Muscle layer of colon (tissue), 2 donors: ENCODE data around the gene PITX2.

Experiments
- H3K27ac ChIP-seq: one replicate; pipeline ENCODE4 v1.7.0; 2013; ENCODE audit warnings: low read depth, mild to moderate bottlenecking, low read length, moderate library complexity
- H3K27me3 ChIP-seq, 2 donors: one replicate each; pipeline ENCODE4 v1.7.0; 2013; ENCODE audit warnings: low read length in 2 of 2, mild to moderate bottlenecking in 2 of 2; ENCODE audit not compliant: insufficient read depth in 2 of 2, control insufficient read depth in 1 of 2
- H3K36me3 ChIP-seq: one replicate; pipeline ENCODE4 v1.7.0; 2013; ENCODE audit warnings: mild to moderate bottlenecking, low read length; ENCODE audit not compliant: insufficient read depth
- H3K4me1 ChIP-seq: one replicate; pipeline ENCODE4 v1.7.0; 2013; ENCODE audit warnings: mild to moderate bottlenecking, low read length; ENCODE audit not compliant: insufficient read depth
- H3K4me3 ChIP-seq, 2 donors: one replicate each; pipeline ENCODE4 v1.7.0; 2013; ENCODE audit warnings: low read length in 2 of 2, low read depth in 1 of 2, mild to moderate bottlenecking in 1 of 2, moderate library complexity in 1 of 2
- H3K9ac ChIP-seq: one replicate; pipeline ENCODE4 v1.7.0; 2013; ENCODE audit warnings: low read length
- H3K9me3 ChIP-seq: one replicate; pipeline ENCODE4 v1.7.0; 2013; ENCODE audit warnings: mild to moderate bottlenecking, low read length
- donor health status: abdominal sarcoma.
- donor health status: Adenocarcinoma of cecum.

PITX2 gene

GRCh38 chr4:110628663-110629213 is 5.9 kb upstream of the PITX2 start:
- H3K36me3 ChIP-seq: no peaks in the 10 kb centered on the region
- no peak overlapping the region for H3K4me3 ChIP-seq
- H3K9ac ChIP-seq: no peak overlapping the region
- H3K4me1 ChIP-seq: peaks cover 4% of the 10 kb centered on the region
- no peaks in the 10 kb centered on the region for H3K9me3 ChIP-seq
- H3K27me3 ChIP-seq: peaks cover 92 to 93% of the 10 kb centered on the region in 2 donors
- H3K27ac ChIP-seq: no peak overlapping the region

DNA sequence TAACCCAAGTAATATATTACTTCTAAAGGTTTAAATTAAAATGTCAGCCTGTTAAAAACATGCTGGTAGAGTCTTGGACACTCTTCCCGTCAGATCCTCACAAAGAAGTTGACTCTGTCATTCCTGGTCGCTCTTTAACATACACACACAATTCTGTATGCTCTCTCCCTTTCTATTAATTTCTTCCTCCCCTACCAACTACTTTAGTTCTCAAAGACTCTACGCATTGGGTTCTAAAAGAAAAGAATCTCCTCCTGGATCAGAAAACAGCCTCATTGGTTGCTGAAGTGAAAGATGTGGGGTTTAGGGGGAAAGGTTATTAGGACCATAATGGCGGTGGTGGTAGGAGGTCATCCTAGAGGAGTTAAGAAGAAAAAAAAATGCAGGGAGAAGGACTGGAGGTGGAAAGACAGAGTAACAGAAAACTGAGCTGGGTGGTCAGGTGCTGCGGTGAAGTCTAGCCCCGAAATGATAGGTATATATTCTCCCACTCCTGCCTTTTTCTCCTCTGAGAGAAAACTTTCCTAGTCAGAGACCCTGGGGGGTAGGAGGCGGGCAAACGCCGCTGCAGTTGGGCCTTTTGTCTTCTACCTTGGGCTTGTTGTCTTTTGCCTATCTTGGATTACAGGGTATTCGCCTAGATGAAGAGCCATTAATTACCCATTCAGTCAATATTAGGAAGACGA is 5.2 kb upstream of the PITX2 start:
- H3K27ac ChIP-seq: no peak overlapping the region
- H3K9ac ChIP-seq: no peak overlapping the region
- no peaks in the 10 kb centered on the region for H3K36me3 ChIP-seq
- H3K9me3 ChIP-seq: no peaks in the 10 kb centered on the region
- H3K4me1 ChIP-seq: peaks cover 6% of the 10 kb centered on the region
- H3K4me3 ChIP-seq: no peak overlapping the region
- peaks cover 92% of the 10 kb centered on the region in 2 donors for H3K27me3 ChIP-seq

GRCh38 chr4:110626532-110627153 is 3.8 kb upstream of the PITX2 start:
- Histone ChIP-seq H3K9me3 (no peaks in the 10 kb centered on the region), H3K36me3 (no peaks in the 10 kb centered on the region), H3K4me3 (no peak overlapping the region), H3K27me3 (peaks cover 92 to 93% of the 10 kb centered on the region in 2 donors), H3K9ac (no peak overlapping the region), H3K4me1 (peaks cover 20% of the 10 kb centered on the region), H3K27ac (no peak overlapping the region)

DNA sequence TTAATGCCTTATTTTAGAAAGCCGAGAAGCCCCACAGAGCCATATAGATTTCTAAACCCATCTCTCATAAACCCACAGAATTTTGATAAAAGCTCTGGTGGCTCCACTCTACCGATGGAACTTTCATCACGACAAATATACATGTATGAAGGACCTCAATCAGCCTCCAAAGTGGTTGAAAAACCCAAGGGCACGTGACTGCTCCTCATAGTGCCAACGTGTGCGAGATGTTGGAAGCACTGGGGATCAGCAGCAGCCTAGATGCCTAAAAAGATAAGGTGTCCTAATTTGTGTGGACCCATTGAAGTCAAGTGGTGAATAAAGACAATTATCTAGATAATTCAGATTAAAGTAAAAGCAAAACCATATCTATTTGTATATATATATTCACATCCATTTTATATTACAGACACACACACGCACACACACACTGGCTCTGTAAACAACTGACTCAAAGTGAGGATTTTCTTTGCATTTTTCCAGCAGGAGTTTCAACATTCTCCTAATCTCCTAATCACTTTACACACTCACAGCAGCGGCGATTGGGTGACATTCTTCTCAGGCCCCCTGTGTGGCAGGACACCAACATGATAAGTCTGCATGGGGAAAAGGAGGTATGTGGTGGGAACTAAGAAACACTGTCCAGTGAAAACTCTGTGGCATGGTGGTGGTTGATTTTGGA is 2.8 kb upstream of the PITX2 start:
- no peaks in the 10 kb centered on the region for H3K36me3 ChIP-seq
- H3K27me3 ChIP-seq: peaks cover 92 to 93% of the 10 kb centered on the region in 2 donors
- peaks cover 29% of the 10 kb centered on the region for H3K4me1 ChIP-seq
- H3K9ac ChIP-seq: no peak overlapping the region
- no peak overlapping the region for H3K27ac ChIP-seq
- H3K4me3 ChIP-seq: no peak overlapping the region
- no peaks in the 10 kb centered on the region for H3K9me3 ChIP-seq

GRCh38 chr4:110624904-110625494 is 2.1 kb upstream of the PITX2 start:
- Histone ChIP-seq H3K27ac (no peak overlapping the region), H3K4me3 (no peak overlapping the region), H3K9me3 (no peaks in the 10 kb centered on the region), H3K4me1 (peaks cover 29% of the 10 kb centered on the region), H3K36me3 (no peaks in the 10 kb centered on the region), H3K9ac (no peak overlapping the region), H3K27me3 (peaks cover 92 to 94% of the 10 kb centered on the region in 2 donors)

- no peaks in the 10 kb centered on the region for H3K36me3 ChIP-seq
- no peak overlapping the region for H3K9ac ChIP-seq
- H3K4me3 ChIP-seq: no peak overlapping the region
- no peak overlapping the region for H3K27ac ChIP-seq
- no peaks in the 10 kb centered on the region for H3K9me3 ChIP-seq
- H3K4me1 ChIP-seq: peaks cover 29% of the 10 kb centered on the region
- H3K27me3 ChIP-seq: peaks cover 92 to 94% of the 10 kb centered on the region in 2 donors
Measured at GRCh38 chr4:110624398-110624780, 1.5 kb upstream of the PITX2 start.

GRCh38 chr4:110623718-110624397 is 981 bp upstream of the PITX2 start:
- H3K4me3 ChIP-seq: no peak overlapping the region
- H3K27me3 ChIP-seq: peaks cover 92 to 94% of the 10 kb centered on the region in 2 donors
- no peak overlapping the region for H3K9ac ChIP-seq
- H3K9me3 ChIP-seq: no peaks in the 10 kb centered on the region
- H3K36me3 ChIP-seq: no peaks in the 10 kb centered on the region
- no peak overlapping the region for H3K27ac ChIP-seq
- peaks cover 25% of the 10 kb centered on the region for H3K4me1 ChIP-seq

DNA sequence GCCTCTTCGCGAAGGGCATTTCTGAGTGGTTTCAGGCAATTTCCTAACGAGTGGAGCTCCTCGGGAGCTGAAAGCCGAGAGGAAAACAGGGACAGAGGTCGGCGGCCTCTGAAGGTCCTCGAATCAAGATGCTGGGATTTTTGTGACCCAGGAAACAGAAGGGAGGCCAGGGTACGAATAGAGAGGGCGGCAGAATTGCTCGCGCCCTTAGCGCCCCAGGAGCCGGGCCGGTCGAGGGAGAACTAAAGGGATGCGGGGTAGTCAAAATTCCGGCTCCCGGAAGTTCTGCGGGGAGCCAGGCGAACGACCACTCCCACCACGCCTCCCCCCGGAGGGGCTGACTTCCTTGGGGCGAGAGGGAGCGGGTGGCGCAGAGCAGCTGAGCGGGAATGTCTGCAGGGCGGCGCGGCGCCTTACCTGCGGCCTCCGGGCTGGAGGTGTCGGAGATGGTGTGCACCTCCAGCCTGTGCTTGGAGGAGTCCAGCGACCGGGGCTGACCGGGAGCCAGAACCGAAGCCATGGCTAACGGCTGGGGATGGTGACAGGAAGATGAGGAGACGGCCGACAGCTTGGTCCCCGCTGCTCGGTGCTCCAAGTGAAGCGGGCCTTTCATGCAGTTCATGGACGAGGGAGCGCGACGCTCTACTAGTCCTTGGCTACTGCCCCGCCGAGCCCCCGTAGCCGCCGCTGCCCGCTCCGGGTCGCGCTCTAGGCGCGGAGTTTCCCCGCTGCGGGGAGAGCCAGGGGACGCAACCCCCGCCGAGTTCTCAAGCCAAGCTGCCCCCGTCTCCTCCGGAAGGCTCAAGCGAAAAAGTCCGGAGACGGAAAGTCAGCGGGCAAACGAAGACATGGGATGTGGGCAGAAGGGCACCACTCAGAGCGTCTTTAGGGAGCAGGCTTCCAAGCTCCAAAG is 782 bp downstream of the PITX2 start:
- Histone ChIP-seq H3K27me3 (peaks cover 91 to 92% of the 10 kb centered on the region in 2 donors), H3K4me1 (peaks cover 32% of the 10 kb centered on the region), H3K27ac (no peak overlapping the region), H3K9ac (no peak overlapping the region), H3K36me3 (no peaks in the 10 kb centered on the region), H3K9me3 (no peaks in the 10 kb centered on the region), H3K4me3 (peak overlapping the region in 1 of 2 donors; percentile 25)

GRCh38 chr4:110621328-110621812 is 1.5 kb downstream of the PITX2 start:
- no peaks in the 10 kb centered on the region for H3K36me3 ChIP-seq
- no peak overlapping the region for H3K27ac ChIP-seq
- peaks cover 32% of the 10 kb centered on the region for H3K4me1 ChIP-seq
- H3K27me3 ChIP-seq: peaks cover 91 to 92% of the 10 kb centered on the region in 2 donors
- peaks cover 3% of the 10 kb centered on the region for H3K9me3 ChIP-seq
- peak overlapping the region in 1 of 2 donors; percentile 8 for H3K4me3 ChIP-seq
- no peak overlapping the region for H3K9ac ChIP-seq

DNA sequence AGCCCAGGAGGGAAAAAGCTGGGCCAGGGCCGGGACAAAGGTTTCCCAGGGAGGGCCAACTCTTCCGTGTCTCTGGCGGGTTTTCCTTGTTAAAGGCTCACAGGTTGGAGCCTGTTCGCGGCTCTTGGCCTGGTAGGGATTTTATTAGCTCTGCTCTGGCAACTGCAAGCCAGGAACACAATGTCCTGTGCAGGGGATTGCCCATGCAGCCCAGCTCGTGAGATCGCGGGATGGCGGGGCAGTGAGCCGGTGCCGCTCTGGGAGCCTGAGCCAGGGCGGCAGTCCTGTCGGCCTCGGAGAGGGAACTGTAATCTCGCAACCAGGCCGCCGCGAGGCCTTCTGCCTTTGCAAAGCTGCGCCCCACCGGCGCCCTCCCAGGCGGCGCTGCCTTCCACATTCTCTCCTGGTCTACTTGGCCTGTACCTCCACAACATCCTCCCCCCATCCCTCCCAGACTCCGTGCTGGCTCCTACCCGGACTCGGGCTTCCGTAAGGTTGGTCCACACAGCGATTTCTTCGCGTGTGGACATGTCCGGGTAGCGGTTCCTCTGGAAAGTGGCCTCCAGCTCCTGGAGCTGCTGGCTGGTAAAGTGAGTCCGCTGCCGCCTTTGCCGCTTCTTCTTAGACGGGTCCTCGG is 2.1 kb downstream of the PITX2 start:
- H3K9ac ChIP-seq: no peak overlapping the region
- H3K9me3 ChIP-seq: peaks cover 7% of the 10 kb centered on the region
- peak overlapping the region in 1 of 2 donors; percentile 8 for H3K4me3 ChIP-seq
- H3K36me3 ChIP-seq: no peaks in the 10 kb centered on the region
- H3K27me3 ChIP-seq: peaks cover 91 to 92% of the 10 kb centered on the region in 2 donors
- H3K4me1 ChIP-seq: peaks cover 32% of the 10 kb centered on the region
- no peak overlapping the region for H3K27ac ChIP-seq
